Measurements from ENCODE around the gene TNK2. TPM values are rescaled to one million over a fixed set of nuclear protein-coding genes. Genes with fewer than 3 reads are reported as not detected.

TNK2 gene
- total and polyA plus RNA-seq, 2 donors (not counting 3 experiments of a cell fraction or from before 2014, with no cell fraction given), result 18.6 to 71.6 TPM

DNA sequence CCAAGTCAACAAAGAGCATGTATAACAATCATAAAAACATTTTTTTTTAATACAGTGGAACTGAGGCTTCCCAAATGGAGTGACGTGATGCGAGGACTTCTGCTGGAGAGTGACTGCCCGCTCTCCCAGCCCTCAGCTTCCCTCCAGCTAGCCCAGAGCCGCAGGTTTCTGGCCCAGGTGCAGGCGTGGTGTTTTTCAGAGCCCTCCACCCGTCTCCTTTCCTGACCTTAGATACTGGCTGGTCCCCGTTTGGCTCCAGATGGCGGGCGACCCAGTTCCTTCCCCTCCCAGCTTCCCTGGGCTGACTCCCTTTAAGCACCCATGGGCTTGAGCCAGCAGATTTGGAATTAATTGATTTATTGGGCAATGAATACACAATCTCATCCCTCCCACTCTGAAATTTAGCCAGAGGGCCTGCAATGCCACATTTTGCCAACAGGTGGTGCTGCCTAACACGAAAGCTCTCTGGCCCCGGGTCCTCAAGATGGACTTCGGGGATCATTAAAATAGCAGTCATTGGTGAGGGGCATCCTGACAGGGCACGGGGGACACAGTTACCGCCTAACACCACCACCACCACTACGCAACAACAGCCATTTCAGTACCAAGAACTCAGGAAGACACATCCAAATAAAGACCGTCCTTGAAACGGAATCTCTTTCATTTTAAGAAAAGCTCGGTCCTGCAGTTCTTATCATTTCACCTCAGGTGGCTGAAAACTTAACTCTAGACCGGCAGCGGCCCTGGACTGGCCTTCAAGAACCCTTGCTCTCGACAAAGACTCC is 49.1 kb downstream of the TNK2 start:
- H3K9me1 ChIP-seq (replicated peaks; ENCODE audit: control insufficient read depth, extremely low read depth, insufficient read depth, low read length), result no peaks in the 10 kb centered on the region
- no peak overlapping the region for H3K27ac ChIP-seq (ENCODE audit: insufficient read depth, low read depth, low read length)
- peaks cover 0 to 5% of the 10 kb centered on the region in 2 experiments for H3K36me3 ChIP-seq (ENCODE audit: control insufficient read depth in 2 of 2, extremely low read depth in 1 of 2, insufficient read depth in 2 of 2, low read length in 2 of 2)
- H3K79me2 ChIP-seq (ENCODE audit: control insufficient read depth, insufficient read depth, low read length), result no peaks in the 10 kb centered on the region
- no peak overlapping the region for H3K9ac ChIP-seq (replicated peaks; ENCODE audit: extremely low read depth, insufficient read depth, low read length)
- TF ChIP-seq EZH2 (IDR thresholded peaks at IDR 0.05; ENCODE audit: borderline replicate concordance, low read depth, low read length, severe bottlenecking), result no peak
- TF ChIP-seq, protein P1, sequence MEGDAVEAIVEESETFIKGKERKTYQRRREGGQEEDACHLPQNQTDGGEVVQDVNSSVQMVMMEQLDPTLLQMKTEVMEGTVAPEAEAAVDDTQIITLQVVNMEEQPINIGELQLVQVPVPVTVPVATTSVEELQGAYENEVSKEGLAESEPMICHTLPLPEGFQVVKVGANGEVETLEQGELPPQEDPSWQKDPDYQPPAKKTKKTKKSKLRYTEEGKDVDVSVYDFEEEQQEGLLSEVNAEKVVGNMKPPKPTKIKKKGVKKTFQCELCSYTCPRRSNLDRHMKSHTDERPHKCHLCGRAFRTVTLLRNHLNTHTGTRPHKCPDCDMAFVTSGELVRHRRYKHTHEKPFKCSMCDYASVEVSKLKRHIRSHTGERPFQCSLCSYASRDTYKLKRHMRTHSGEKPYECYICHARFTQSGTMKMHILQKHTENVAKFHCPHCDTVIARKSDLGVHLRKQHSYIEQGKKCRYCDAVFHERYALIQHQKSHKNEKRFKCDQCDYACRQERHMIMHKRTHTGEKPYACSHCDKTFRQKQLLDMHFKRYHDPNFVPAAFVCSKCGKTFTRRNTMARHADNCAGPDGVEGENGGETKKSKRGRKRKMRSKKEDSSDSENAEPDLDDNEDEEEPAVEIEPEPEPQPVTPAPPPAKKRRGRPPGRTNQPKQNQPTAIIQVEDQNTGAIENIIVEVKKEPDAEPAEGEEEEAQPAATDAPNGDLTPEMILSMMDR (IDR thresholded peaks at IDR 0.05; ENCODE audit: extremely low read depth in 1 of 2, insufficient read depth in 1 of 2, low read depth in 1 of 2, low read length in 2 of 2), result peak; percentile 89 to 97
- no peak for TF ChIP-seq MYC (IDR thresholded peaks at IDR 0.05; ENCODE audit: low read depth, low read length)
- no peak overlapping the region for H3K4me2 ChIP-seq (ENCODE audit: insufficient read depth, low read length)
- intact Hi-C loops (cut with micrococcal nuclease), result loop anchor here (1.0 to 10.0 kb wide), 4 partner anchors 35 to 314 kb away; partner anchors contain the start of gene PPP1R2
- FAIRE-seq (peak; percentile 65), DNase-seq (ENCODE audit: low read depth, low spot score) (peak; percentile 77)
- H3K4me1 ChIP-seq (ENCODE audit: control insufficient read depth, extremely low read depth, insufficient read depth, low read length), result no peaks in the 10 kb centered on the region
- H2AFZ ChIP-seq (ENCODE audit: low read depth, low read length), result peak overlapping the region; percentile 14
- no TSS peak for BruUV-seq (replicated peaks)
- ChIA-PET POLR2A (no interaction called here), CTCF (interaction anchor here (0.6 to 11.6 kb wide), 28 partner anchors 9 to 588 kb away, joined by 3 to 454 read pairs (median 4); partner anchors contain the start of genes TNK2 and XXYLT1)
- H3K9me3 ChIP-seq (replicated peaks; ENCODE audit: control insufficient read depth, insufficient read depth, low read length), result no peaks in the 10 kb centered on the region
- H3K27me3 ChIP-seq (ENCODE audit: control insufficient read depth in 2 of 2, insufficient read depth in 2 of 2, low read length in 2 of 2), result no peaks in the 10 kb centered on the region
- H4K20me1 ChIP-seq (replicated peaks; ENCODE audit: control insufficient read depth, extremely low read depth, insufficient read depth, low read length), result no peaks in the 10 kb centered on the region
- H3K4me3 ChIP-seq (replicated peaks in 1 of 3; ENCODE audit: insufficient read depth in 1 of 3, low read depth in 1 of 3, low read length in 3 of 3), result no peak overlapping the region
- dilution Hi-C loops (cut with MboI; ENCODE audit: extremely low pct_ligation_motif_present, low sequenced_read_pairs), result no loop called here

Data from endothelial cell of umbilical vein (primary cell).